NB4 (cell line): Measurements from ENCODE around the gene ENPP6.

ENCODE experiments used
- POLR2A ChIP-seq: IDR thresholded peaks from 2 replicates; pipeline ENCODE4 v1.6.1; 2011; ENCODE audit warnings: mild to moderate bottlenecking; ENCODE audit not compliant: insufficient read length; ENCODE audit errors: extremely low read depth
- TF ChIP-seq, protein P1 (sequence below): IDR thresholded peaks from one replicate; pipeline ENCODE4 v1.5.1; 2012; ENCODE audit warnings: low read depth, low read length
- TF ChIP-seq, protein P2 (sequence below): IDR thresholded peaks from 2 replicates; pipeline ENCODE4 v1.6.1; 2011; ENCODE audit warnings: low read depth, low read length

DNA sequence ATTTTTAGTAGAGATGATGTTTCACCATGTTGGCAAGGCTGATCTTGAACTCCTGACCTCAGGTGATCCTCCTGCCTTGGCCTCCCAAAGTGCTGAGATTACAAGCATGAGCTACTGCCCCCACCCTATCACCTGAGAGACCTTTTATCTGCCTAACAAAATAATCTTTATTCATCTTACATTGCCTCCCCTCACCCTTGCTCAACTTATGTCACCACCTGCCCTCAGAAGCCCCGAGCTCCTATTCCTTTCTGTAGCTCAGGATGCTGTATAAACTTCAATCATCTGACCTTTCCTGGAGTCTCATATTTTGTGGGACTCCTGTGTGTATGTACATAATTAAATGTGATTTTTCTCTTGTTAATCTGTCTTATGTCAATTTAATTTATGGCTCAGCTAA lies 29.7 kb upstream of the ENPP6 start:
- TF ChIP-seq, protein P1, sequence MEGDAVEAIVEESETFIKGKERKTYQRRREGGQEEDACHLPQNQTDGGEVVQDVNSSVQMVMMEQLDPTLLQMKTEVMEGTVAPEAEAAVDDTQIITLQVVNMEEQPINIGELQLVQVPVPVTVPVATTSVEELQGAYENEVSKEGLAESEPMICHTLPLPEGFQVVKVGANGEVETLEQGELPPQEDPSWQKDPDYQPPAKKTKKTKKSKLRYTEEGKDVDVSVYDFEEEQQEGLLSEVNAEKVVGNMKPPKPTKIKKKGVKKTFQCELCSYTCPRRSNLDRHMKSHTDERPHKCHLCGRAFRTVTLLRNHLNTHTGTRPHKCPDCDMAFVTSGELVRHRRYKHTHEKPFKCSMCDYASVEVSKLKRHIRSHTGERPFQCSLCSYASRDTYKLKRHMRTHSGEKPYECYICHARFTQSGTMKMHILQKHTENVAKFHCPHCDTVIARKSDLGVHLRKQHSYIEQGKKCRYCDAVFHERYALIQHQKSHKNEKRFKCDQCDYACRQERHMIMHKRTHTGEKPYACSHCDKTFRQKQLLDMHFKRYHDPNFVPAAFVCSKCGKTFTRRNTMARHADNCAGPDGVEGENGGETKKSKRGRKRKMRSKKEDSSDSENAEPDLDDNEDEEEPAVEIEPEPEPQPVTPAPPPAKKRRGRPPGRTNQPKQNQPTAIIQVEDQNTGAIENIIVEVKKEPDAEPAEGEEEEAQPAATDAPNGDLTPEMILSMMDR = no peak
- TF ChIP-seq POLR2A = no peak
- TF ChIP-seq, protein P2, sequence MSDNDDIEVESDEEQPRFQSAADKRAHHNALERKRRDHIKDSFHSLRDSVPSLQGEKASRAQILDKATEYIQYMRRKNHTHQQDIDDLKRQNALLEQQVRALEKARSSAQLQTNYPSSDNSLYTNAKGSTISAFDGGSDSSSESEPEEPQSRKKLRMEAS = no peak
